K562 (cell line): ENCODE measurements around the gene COL9A2. TPM values are rescaled to one million over a fixed set of nuclear protein-coding genes. Genes with fewer than 3 reads are reported as not detected.

ENCODE experiments used
- ATAC-seq: fragments of 200-7000 bp; cut with Tn5 transposase; 3 replicates; pipeline ENCODE4 v1.9.1; 2020; ENCODE audit warnings: moderate library complexity
- BruUV-seq: library from RNA; stranded (reverse); fragments of 400-500 nt; replicated peaks from 2 replicates; lab custom pipeline; 2021; lab: Mats Ljungman, UMichigan
- CTCF ChIA-PET: fragments of 300-600 bp; formaldehyde crosslinking; extraction: SDS; loops from one replicate; lab custom pipeline; 2021; ENCODE audit warnings: low intra/inter-chr PET ratio; lab: Yijun Ruan, JAX
- POLR2A ChIA-PET: fragments of 300-600, 350-650 bp; sonication (Branson Sonifier 250); formaldehyde crosslinking; extraction: SDS; loops from one replicate; lab custom pipeline; 2021; ENCODE audit warnings: antibody characterized with exemption, inconsistent platforms; lab: Yijun Ruan, JAX
- DNase-seq, 4 experiments: peaks; one replicate each; pipeline versions ENCODE4 v3.0.0 to v3.0.0-alpha.2; 2011 to 2018; ENCODE audit warnings: low spot score in 3 of 4, mixed read lengths in 3 of 4; ENCODE audit errors: extremely low read depth in 1 of 4
- FAIRE-seq: peaks from 2 replicates; lab custom pipeline; 2011; peaks lifted over from hg19 to GRCh38; lab: Jason Lieb, UNC
- H2AFZ ChIP-seq: 2 replicates; pipeline ENCODE4 v1.6.0; 2011; ENCODE audit warnings: low read depth, low read length, control low read depth, inconsistent platforms
- H3K27ac ChIP-seq: fragments of 200-600 bp; 3 replicates; pipeline ENCODE4 v1.8.0; 2011; ENCODE audit warnings: low read depth, mild to moderate bottlenecking, control low read depth, inconsistent platforms, low read length, moderate library complexity, mixed read lengths; ENCODE audit errors: extremely low read depth
- H3K27me3 ChIP-seq, 2 experiments: fragments of 300-600 bp in 1 of 2; 2 replicates in 1 of 2; 3 replicates in 1 of 2; pipeline versions ENCODE4 v1.6.0 to v1.8.0; 2011; ENCODE audit warnings: inconsistent platforms in 2 of 2, low read length in 2 of 2, mild to moderate bottlenecking in 1 of 2, mixed read lengths in 1 of 2, moderate library complexity in 1 of 2; ENCODE audit not compliant: control insufficient read depth in 2 of 2, insufficient read depth in 2 of 2
- H3K36me3 ChIP-seq: fragments of 300-600 bp; 3 replicates; pipeline ENCODE4 v1.8.0; 2011; ENCODE audit warnings: mild to moderate bottlenecking, low read length, inconsistent platforms; ENCODE audit not compliant: control insufficient read depth, insufficient read depth
- H3K4me1 ChIP-seq, 2 experiments: fragments of 200-600 bp in 1 of 2; replicated peaks in 1 of 2; 2 replicates in 1 of 2; 3 replicates in 1 of 2; pipeline versions ENCODE4 v1.5.1 to v1.8.0; 2011; ENCODE audit warnings: inconsistent platforms in 2 of 2, low read length in 2 of 2, mild to moderate bottlenecking in 1 of 2, mixed read lengths in 1 of 2, moderate library complexity in 1 of 2; ENCODE audit not compliant: control insufficient read depth in 2 of 2, insufficient read depth in 2 of 2
- H3K4me2 ChIP-seq: 2 replicates; pipeline ENCODE4 v1.6.1; 2011; ENCODE audit warnings: low read length, control low read depth, inconsistent platforms, mixed read lengths; ENCODE audit not compliant: insufficient read depth
- H3K4me3 ChIP-seq: fragments of 200-600 bp; sonication (generic), shearing (Covaris generic); 2 replicates; pipeline ENCODE4 v1.5.1; 2016; ENCODE audit warnings: control low read depth, inconsistent platforms
- H3K79me2 ChIP-seq: fragments of 200-600 bp; 3 replicates; pipeline ENCODE4 v1.8.0; 2011; ENCODE audit warnings: low read length, inconsistent platforms; ENCODE audit not compliant: control insufficient read depth, insufficient read depth
- H3K9ac ChIP-seq, 2 experiments: 2 replicates each; pipeline versions ENCODE4 v1.6.0 to v1.6.1; 2011; ENCODE audit warnings: low read depth in 2 of 2, low read length in 2 of 2, control low read depth in 1 of 2, inconsistent platforms in 1 of 2, mild to moderate bottlenecking in 1 of 2, mixed read lengths in 1 of 2; ENCODE audit not compliant: insufficient read depth in 1 of 2
- H3K9me1 ChIP-seq: one replicate; pipeline ENCODE4 v1.6.0; 2011; ENCODE audit warnings: inconsistent platforms, mild to moderate bottlenecking, low read length, moderate library complexity; ENCODE audit not compliant: control insufficient read depth, insufficient read depth
- H3K9me3 ChIP-seq: replicated peaks from 2 replicates; pipeline ENCODE4 v1.5.1; 2011; ENCODE audit warnings: low read depth, low read length, inconsistent platforms; ENCODE audit not compliant: control insufficient read depth, insufficient read depth
- H4K20me1 ChIP-seq: replicated peaks from 2 replicates; pipeline ENCODE4 v1.6.1; 2011; ENCODE audit warnings: low read length, inconsistent platforms, mixed read lengths; ENCODE audit not compliant: control insufficient read depth, insufficient read depth
- CBFA2T3 ChIP-seq: fragments of 450-650 bp; IDR thresholded peaks from 2 replicates; pipeline ENCODE4 v1.6.1; 2017
- ELK1 ChIP-seq: sonication (generic); formaldehyde crosslinking; IDR thresholded peaks from 2 replicates; pipeline ENCODE4 v1.8.1; 2022; ENCODE audit warnings: missing genetic modification reagents
- FOXP1 ChIP-seq: sonication (generic); formaldehyde crosslinking; IDR thresholded peaks from 2 replicates; pipeline ENCODE4 v1.8.0; 2022; ENCODE audit warnings: mild to moderate bottlenecking, missing genetic modification reagents
- HEY1 ChIP-seq: fragments of 250-450 bp; sonication (Bioruptor Pico); IDR thresholded peaks from 2 replicates; pipeline ENCODE4 v1.5.0; 2020; ENCODE audit warnings: mild to moderate bottlenecking, moderate library complexity, borderline replicate concordance
- HIVEP1 ChIP-seq: fragments of 250-450 bp; sonication (Bioruptor Pico); IDR thresholded peaks from 2 replicates; pipeline ENCODE4 v1.4.0; 2020; ENCODE audit warnings: mild to moderate bottlenecking
- HMG20A ChIP-seq: fragments of 450-650 bp; formaldehyde crosslinking; conservative IDR thresholded peaks from 2 replicates; pipeline ENCODE4 v1.4.0; 2020; ENCODE audit warnings: mild to moderate bottlenecking, mixed read lengths
- IRF9 ChIP-seq: fragments of 450-650 bp; IDR thresholded peaks from 2 replicates; pipeline ENCODE4 v1.6.1; 2016; ENCODE audit warnings: missing biosample characterization, missing genetic modification characterization
- MAFG ChIP-seq: fragments of 450-650 bp; conservative IDR thresholded peaks from 2 replicates; pipeline ENCODE4 v1.6.1; 2016; ENCODE audit warnings: missing genetic modification characterization, missing compliant biosample characterization
- MITF ChIP-seq: IDR thresholded peaks from 2 replicates; pipeline ENCODE4 v1.6.1; 2014; ENCODE audit warnings: antibody characterized with exemption
- OTX1 ChIP-seq: fragments of 450-650 bp; formaldehyde crosslinking; IDR thresholded peaks from 2 replicates; pipeline ENCODE4 v1.4.0; 2022; ENCODE audit warnings: mild to moderate bottlenecking
- POLR2AphosphoS2 ChIP-seq: IDR thresholded peaks from 2 replicates; pipeline ENCODE4 v1.6.1; 2012; ENCODE audit warnings: low read length, improper control_type of control experiment
- SNIP1 ChIP-seq: fragments of 450-650 bp; IDR thresholded peaks from 2 replicates; pipeline ENCODE4 v1.7.1; 2017; ENCODE audit warnings: low read depth, mild to moderate bottlenecking
- SP2 ChIP-seq: IDR thresholded peaks from 2 replicates; pipeline ENCODE4 v1.6.1; 2011; ENCODE audit warnings: mild to moderate bottlenecking, low read depth, low read length, moderate library complexity; ENCODE audit not compliant: poor library complexity, severe bottlenecking; ENCODE audit errors: extremely low read depth
- STAG1 ChIP-seq: sonication (generic); formaldehyde crosslinking; IDR thresholded peaks from 2 replicates; pipeline ENCODE4 v1.5.0; 2020; ENCODE audit warnings: missing genetic modification reagents, borderline replicate concordance
- ZBTB8A ChIP-seq: fragments of 450-650 bp; IDR thresholded peaks from 2 replicates; pipeline ENCODE4 v1.6.1; 2018; ENCODE audit warnings: mild to moderate bottlenecking, moderate library complexity; ENCODE audit not compliant: partially characterized antibody
- ZFP91 ChIP-seq: sonication (generic); formaldehyde crosslinking; IDR thresholded peaks from 2 replicates; pipeline ENCODE4 v1.8.0; 2022; ENCODE audit warnings: mild to moderate bottlenecking, missing genetic modification reagents
- ZNF23 ChIP-seq: fragments of 250-450 bp; sonication (Bioruptor Pico); IDR thresholded peaks from 2 replicates; pipeline ENCODE4 v1.4.0; 2020; ENCODE audit warnings: mild to moderate bottlenecking
- ZNF764 ChIP-seq: fragments of 250-450 bp; sonication (Bioruptor Pico); IDR thresholded peaks from 2 replicates; pipeline ENCODE4 v1.4.0; 2020; ENCODE audit warnings: low read depth, mild to moderate bottlenecking, moderate library complexity
- WGBS: fragments of 100-300 bp; shearing (Covaris generic); methylation state at CpG from one replicate; pipeline ENCODE4 v1.1.6; 2016; ENCODE audit warnings: low coverage, mixed read lengths; ENCODE audit not compliant: insufficient coverage; ENCODE audit errors: missing lambda C conversion rate; 5-methylcytosine and 5-hydroxymethylcytosine counted together
- in situ Hi-C: fragments of 300-500 bp; cut with MboI; formaldehyde crosslinking; loops from 4 replicates; pipeline ENCODE4 v1.15.0; 2018; ENCODE audit warnings: inconsistent platforms, mixed read lengths
- intact Hi-C: fragments of 100-400 bp; cut with micrococcal nuclease; formaldehyde crosslinking; loops from 2 replicates; pipeline ENCODE4 v1.14.2; 2022
- polyA plus RNA-seq, 8 experiments: library from polyadenylated mRNA; depleted of rRNA in 4 of 8; stranded (reverse) in 5 of 8; unstranded in 3 of 8; fragments of >200 nt; fragmentation: Nextera tagmentation in 2 of 8; fragmentation: Illumina TruSeq in 1 of 8; extraction: Ambion mirVana in 2 of 8; extraction: Trizol in 1 of 8; gene quantifications; 2 replicates each; pipeline versions ENCODE4 v1.2.1 to v1.2.3, GENCODE V29; 2011 to 2014; ENCODE audit warnings: inconsistent platforms in 1 of 8, missing spikeins in 1 of 8
- total RNA-seq, 7 experiments: library from RNA; depleted of rRNA in 6 of 7; stranded (reverse); fragments of >200 nt in 6 of 7; fragmentation: Illumina TruSeq in 2 of 7; extraction: Trizol in 2 of 7; gene quantifications; 2 replicates each; pipeline versions ENCODE4 v1.2.1 to v1.2.3, GENCODE V29; 2011 to 2021; ENCODE audit warnings: low replicate concordance in 1 of 7

Gene COL9A2
- total and polyA plus RNA-seq, 9 of the 15 experiments (the other 6 are each of a cell fraction or from before 2014, with no cell fraction given), result 0.03 to 2.2 (median 0.31) TPM

GRCh38 chr1:40361201-40361600 is 44.1 kb upstream of the COL9A2 start:
- BruUV-seq, result no TSS peak
- WGBS, result 33% methylated on average over 1 of the region's 1 CpG
- H3K27me3 ChIP-seq, result no peaks in the 10 kb centered on the region
- no peaks in the 10 kb centered on the region for H3K9me3 ChIP-seq
- H3K9ac ChIP-seq, result no peak overlapping the region
- no peak overlapping the region for H3K4me3 ChIP-seq
- no peaks in the 10 kb centered on the region for H3K79me2 ChIP-seq
- ChIA-PET CTCF (no interaction called here), POLR2A (interaction anchor here (0.7 to 1.2 kb wide), 3 partner anchors 9 to 25 kb away, joined by 3 to 4 read pairs (median 3); no protein-coding TSS in a partner anchor)
- H2AFZ ChIP-seq, result 0 out of 2 replicates have a peak overlapping the region, but pooled peaks have one; percentile 28
- H3K4me2 ChIP-seq, result no peak overlapping the region
- no peaks in the 10 kb centered on the region for H4K20me1 ChIP-seq
- no peaks in the 10 kb centered on the region for H3K36me3 ChIP-seq
- no peak overlapping the region for H3K27ac ChIP-seq
- no peaks in the 10 kb centered on the region for H3K9me1 ChIP-seq
- ATAC-seq (no peak; the same call in 2 of the 3 replicates), FAIRE-seq (no peak), DNase-seq (no peak)
- no peaks in the 10 kb centered on the region for H3K4me1 ChIP-seq
- intact Hi-C loops (no loop called here), in situ Hi-C loops (no loop called here)
- no peak for TF ChIP-seq FOXP1 (CRISPR knock-in tag)
- TF ChIP-seq ZNF23 (CRISPR knock-in tag), result no peak
- no peak for TF ChIP-seq ZNF764
- TF ChIP-seq SNIP1, result no peak
- no peak for TF ChIP-seq ZFP91
- no peak for TF ChIP-seq ZBTB8A
- TF ChIP-seq MITF, result no peak
- no peak for TF ChIP-seq HEY1 (CRISPR knock-in tag)
- no peak for TF ChIP-seq CBFA2T3
- no peak for TF ChIP-seq STAG1 (CRISPR knock-in tag)
- TF ChIP-seq SP2, result no peak
- no peak for TF ChIP-seq HMG20A (CRISPR knock-in tag)
- no peak for TF ChIP-seq IRF9 (tag)
- TF ChIP-seq OTX1 (CRISPR knock-in tag), result no peak
- TF ChIP-seq POLR2AphosphoS2, result no peak
- no peak for TF ChIP-seq MAFG
- no peak for TF ChIP-seq HIVEP1
- no peak for TF ChIP-seq ELK1 (CRISPR knock-in tag)
